Thyroid gland (tissue), 4 donors: Measurements from ENCODE around the gene CA4. TPM values are rescaled to one million over a fixed set of nuclear protein-coding genes. Genes with fewer than 3 reads are reported as not detected.

Source experiments
- DNase-seq, 2 donors: peaks; one replicate each; pipeline ENCODE4 v3.0.0-alpha.2; 2019
- H3K27ac ChIP-seq, 3 donors: fragments of 200-600 bp; sonication (generic); 1 replicate in 2 of 3; 2 replicates in 1 of 3; pipeline ENCODE4 v1.5.1; 2016 to 2019; ENCODE audit warnings: mild to moderate bottlenecking in 1 of 3, moderate library complexity in 1 of 3
- H3K27me3 ChIP-seq: fragments of 200-600 bp; sonication (generic); one replicate; pipeline ENCODE4 v1.5.1; 2019
- H3K36me3 ChIP-seq, 2 donors: fragments of 200-600 bp; sonication (generic); one replicate each; pipeline ENCODE4 v1.5.1; 2016 to 2019
- H3K4me1 ChIP-seq, 2 donors: fragments of 200-600 bp; sonication (generic); one replicate each; pipeline ENCODE4 v1.5.1; 2017 to 2019
- H3K4me3 ChIP-seq, 3 donors: fragments of 200-600 bp; sonication (generic); replicated peaks in 1 of 3; 1 replicate in 2 of 3; 2 replicates in 1 of 3; pipeline ENCODE4 v1.5.1; 2016; ENCODE audit warnings: mild to moderate bottlenecking in 1 of 3
- H3K9me3 ChIP-seq: fragments of 200-600 bp; sonication (generic); one replicate; pipeline ENCODE4 v1.5.1; 2017
- POLR2A ChIP-seq, 2 donors: fragments of 450-650 bp; IDR thresholded peaks; one replicate each; pipeline ENCODE4 v1.6.1; 2017; ENCODE audit warnings: antibody characterized with exemption in 2 of 2, mild to moderate bottlenecking in 2 of 2, moderate library complexity in 1 of 2
- WGBS, 2 donors: methylation state at CpG; one replicate each; pipeline ENCODE4 v1.1.5; 2017; 5-methylcytosine and 5-hydroxymethylcytosine counted together
- intact Hi-C: fragments of 100-400 bp; cut with DNase I; formaldehyde crosslinking; loops from one replicate; pipeline ENCODE4 v1.15.1; 2023
- total RNA-seq, 4 donors: library from RNA; depleted of rRNA; stranded (reverse); fragments of >200 nt; gene quantifications; one replicate each; pipeline ENCODE4 v1.2.3, GENCODE V29; 2016
- TF ChIP-seq, protein P1 (sequence below), 6 experiments: fragments of 200-600 bp in 3 of 6; fragments of 450-650 bp in 3 of 6; sonication (generic) in 3 of 6; IDR thresholded peaks; one replicate each; pipeline ENCODE4 v1.5.1; 2016 to 2019; ENCODE audit warnings: antibody characterized with exemption in 6 of 6, mild to moderate bottlenecking in 2 of 6, inconsistent platforms in 1 of 6, moderate library complexity in 1 of 6

CA4 gene
- total RNA-seq, 4 donors from 2014 or later: 22.7 to 56.5 (median 26.3) TPM

DNA sequence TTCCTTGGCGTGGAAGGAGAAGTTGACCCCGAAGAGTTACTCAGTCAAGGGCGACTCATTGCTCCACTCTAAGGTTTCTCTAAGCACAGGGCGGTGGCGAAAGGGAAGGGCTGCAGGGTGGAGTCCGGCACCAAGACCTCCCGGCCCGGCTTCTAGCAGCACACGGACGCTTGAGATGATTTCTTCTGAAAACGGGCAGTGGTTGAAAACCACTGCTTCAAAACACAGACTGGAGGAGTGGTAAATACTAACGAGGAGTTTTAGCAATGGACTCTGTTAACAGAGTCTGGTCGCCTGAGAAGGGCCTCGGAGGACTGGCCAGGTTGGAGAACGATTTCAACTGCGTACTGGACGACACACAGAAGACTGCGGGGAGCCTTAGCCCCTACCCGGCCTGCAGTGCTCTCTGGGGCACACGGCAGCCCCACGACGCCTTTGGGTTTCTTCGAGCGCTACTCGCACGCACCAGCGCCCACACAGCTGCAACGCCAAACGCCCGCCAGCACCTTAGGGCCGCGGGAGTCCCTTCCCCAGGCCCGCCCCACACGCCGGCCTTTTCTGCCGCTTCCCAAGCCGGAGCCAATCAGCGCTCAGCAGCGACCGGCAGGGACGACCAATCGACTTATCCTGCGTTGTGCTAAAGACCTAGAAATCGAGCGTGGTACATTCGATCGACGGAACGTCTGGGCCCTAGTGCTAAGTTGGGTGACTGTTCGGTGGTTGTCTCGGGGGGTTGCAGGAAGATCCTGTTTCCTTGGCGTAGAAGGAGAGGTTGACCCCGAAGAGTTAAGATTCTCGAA is 14.4 kb upstream of the CA4 start:
- Histone ChIP-seq H3K4me1 (peaks cover 13 to 20% of the 10 kb centered on the region in 2 donors), H3K27ac (peak overlapping the region in 2 of 3 donors; percentile 17 to 29), H3K36me3 (no peaks in the 10 kb centered on the region), H3K9me3 (no peaks in the 10 kb centered on the region), H3K27me3 (peaks cover 9% of the 10 kb centered on the region), H3K4me3 (peak overlapping the region; percentile 12 to 56 (median 16))
- WGBS, 2 donors: 1 to 3% methylated on average over 45 to 50 of the region's 54 CpGs
- intact Hi-C loops: no loop called here
- peak; percentile 87 to 88 for DNase-seq
- TF ChIP-seq, protein P1, sequence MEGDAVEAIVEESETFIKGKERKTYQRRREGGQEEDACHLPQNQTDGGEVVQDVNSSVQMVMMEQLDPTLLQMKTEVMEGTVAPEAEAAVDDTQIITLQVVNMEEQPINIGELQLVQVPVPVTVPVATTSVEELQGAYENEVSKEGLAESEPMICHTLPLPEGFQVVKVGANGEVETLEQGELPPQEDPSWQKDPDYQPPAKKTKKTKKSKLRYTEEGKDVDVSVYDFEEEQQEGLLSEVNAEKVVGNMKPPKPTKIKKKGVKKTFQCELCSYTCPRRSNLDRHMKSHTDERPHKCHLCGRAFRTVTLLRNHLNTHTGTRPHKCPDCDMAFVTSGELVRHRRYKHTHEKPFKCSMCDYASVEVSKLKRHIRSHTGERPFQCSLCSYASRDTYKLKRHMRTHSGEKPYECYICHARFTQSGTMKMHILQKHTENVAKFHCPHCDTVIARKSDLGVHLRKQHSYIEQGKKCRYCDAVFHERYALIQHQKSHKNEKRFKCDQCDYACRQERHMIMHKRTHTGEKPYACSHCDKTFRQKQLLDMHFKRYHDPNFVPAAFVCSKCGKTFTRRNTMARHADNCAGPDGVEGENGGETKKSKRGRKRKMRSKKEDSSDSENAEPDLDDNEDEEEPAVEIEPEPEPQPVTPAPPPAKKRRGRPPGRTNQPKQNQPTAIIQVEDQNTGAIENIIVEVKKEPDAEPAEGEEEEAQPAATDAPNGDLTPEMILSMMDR (IDR thresholded peaks at IDR 0.05): peak in 1 of 6 experiments; percentile 17
- peak in 1 of 2 donors; percentile 63 for TF ChIP-seq POLR2A (IDR thresholded peaks at IDR 0.05)

DNA sequence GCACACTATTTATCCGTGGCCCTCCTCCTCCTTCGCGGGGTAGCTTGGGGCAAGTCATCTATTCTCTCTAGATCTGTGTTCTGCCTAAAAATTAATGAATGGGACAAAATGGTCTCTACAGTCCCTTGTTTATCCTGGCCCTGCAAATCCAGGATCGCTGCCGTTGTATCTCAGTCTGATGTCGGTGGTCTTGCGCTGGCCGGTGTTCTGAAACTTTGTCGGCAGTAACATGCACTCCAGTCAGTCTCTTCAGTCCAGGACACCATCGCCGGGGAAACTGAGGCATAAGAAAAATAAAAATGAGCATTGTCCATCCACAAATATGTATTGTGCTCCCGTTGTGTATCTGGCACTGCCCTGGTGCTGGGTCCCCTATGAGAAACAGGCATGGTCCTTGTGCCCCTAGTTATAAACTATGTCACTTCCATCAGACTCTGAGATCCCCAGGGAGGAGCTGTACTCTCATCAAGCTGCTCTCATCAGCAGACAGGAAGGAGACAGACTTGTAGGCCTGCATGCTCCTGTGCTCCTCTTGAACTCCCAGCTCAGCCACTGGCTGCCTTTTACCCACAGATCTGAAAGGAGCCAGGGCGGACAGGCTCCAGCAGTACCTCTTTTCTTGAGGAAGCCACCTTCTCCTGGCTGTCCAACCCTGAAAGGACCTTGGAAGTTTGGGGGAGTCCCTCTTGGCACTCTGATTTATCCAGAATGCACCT is 13.7 kb upstream of the CA4 start:
- TF ChIP-seq, protein P1 (IDR thresholded peaks at IDR 0.05): no peak
- no peak for TF ChIP-seq POLR2A (IDR thresholded peaks at IDR 0.05)
- no peak for DNase-seq
- H3K27me3 ChIP-seq: peaks cover 13% of the 10 kb centered on the region
- 71 to 72% methylated on average over 12 to 13 of the region's 13 CpGs for WGBS, 2 donors
- no peaks in the 10 kb centered on the region for H3K36me3 ChIP-seq
- no peaks in the 10 kb centered on the region for H3K9me3 ChIP-seq
- peaks cover 13 to 21% of the 10 kb centered on the region in 2 donors for H3K4me1 ChIP-seq
- no peak overlapping the region for H3K4me3 ChIP-seq
- intact Hi-C loops: no loop called here
- H3K27ac ChIP-seq: no peak overlapping the region

- peaks cover 13 to 34% of the 10 kb centered on the region in 2 donors for H3K4me1 ChIP-seq
- intact Hi-C loops: no loop called here
- H3K27me3 ChIP-seq: peaks cover 16% of the 10 kb centered on the region
- TF ChIP-seq POLR2A (IDR thresholded peaks at IDR 0.05): no peak
- TF ChIP-seq, protein P1 (IDR thresholded peaks at IDR 0.05): no peak
- WGBS, 2 donors: 20 to 63% methylated on average over 1 of the region's 1 CpG
- no peak overlapping the region for H3K27ac ChIP-seq
- no peak for DNase-seq
- H3K9me3 ChIP-seq: no peaks in the 10 kb centered on the region
- H3K36me3 ChIP-seq: no peaks in the 10 kb centered on the region
- no peak overlapping the region for H3K4me3 ChIP-seq
These were observed 12.0 kb upstream of the CA4 start for GRCh38 chr17:60137731-60138130.

GRCh38 chr17:60138769-60139437 is 10.9 kb upstream of the CA4 start:
- Histone ChIP-seq H3K9me3 (no peaks in the 10 kb centered on the region), H3K27me3 (peaks cover 16% of the 10 kb centered on the region), H3K4me1 (peaks cover 16 to 40% of the 10 kb centered on the region in 2 donors), H3K4me3 (no peak overlapping the region), H3K27ac (no peak overlapping the region), H3K36me3 (no peaks in the 10 kb centered on the region)
- DNase-seq: no peak
- intact Hi-C loops: no loop called here
- TF ChIP-seq, protein P1 (IDR thresholded peaks at IDR 0.05): no peak
- no peak for TF ChIP-seq POLR2A (IDR thresholded peaks at IDR 0.05)
- 7 to 19% methylated on average over 5 to 23 of the region's 48 CpGs for WGBS, 2 donors
